Upper lobe of left lung (tissue), 4 donors: ENCODE measurements around the gene LGSN.
"Not testable (repeated sequence)": the region's sequence is repeated elsewhere in the genome, so short reads cannot be mapped to it uniquely, and the experiment has no call there.

Source experiments
- POLR2AphosphoS5 ChIP-seq, 2 donors: sonication (generic); formaldehyde crosslinking; IDR thresholded peaks; one replicate each; pipeline ENCODE4 v1.5.1; 2017; ENCODE audit warnings: antibody characterized with exemption in 2 of 2
- TF ChIP-seq, protein P1 (sequence below), 6 experiments: fragments of 450-650 bp in 4 of 6; fragments of 200-600 bp in 2 of 6; sonication (generic) in 2 of 6; IDR thresholded peaks; one replicate each; pipeline ENCODE4 v1.5.1; 2016 to 2019; ENCODE audit warnings: antibody characterized with exemption in 6 of 6

DNA sequence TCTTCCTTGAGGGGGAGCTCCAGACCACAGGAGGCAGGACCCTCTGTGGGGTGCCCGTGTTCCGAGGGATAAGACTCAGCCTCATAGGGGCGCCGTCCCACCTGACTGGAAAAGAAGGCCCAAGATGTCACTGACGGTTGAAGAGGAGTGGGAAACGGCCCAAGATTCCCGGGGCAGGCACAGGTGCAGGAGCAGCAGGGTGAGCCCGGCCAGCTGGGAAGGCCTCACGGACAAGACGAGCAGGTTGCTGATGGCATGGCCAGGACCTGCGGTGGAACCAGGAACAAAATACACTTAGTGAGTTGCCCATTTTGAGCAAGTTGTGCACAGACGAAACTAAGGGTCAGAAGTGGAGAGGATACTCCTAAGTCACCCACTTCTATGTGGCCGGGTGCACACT lies 89.8 kb downstream of the LGSN start:
- TF ChIP-seq, protein P1, sequence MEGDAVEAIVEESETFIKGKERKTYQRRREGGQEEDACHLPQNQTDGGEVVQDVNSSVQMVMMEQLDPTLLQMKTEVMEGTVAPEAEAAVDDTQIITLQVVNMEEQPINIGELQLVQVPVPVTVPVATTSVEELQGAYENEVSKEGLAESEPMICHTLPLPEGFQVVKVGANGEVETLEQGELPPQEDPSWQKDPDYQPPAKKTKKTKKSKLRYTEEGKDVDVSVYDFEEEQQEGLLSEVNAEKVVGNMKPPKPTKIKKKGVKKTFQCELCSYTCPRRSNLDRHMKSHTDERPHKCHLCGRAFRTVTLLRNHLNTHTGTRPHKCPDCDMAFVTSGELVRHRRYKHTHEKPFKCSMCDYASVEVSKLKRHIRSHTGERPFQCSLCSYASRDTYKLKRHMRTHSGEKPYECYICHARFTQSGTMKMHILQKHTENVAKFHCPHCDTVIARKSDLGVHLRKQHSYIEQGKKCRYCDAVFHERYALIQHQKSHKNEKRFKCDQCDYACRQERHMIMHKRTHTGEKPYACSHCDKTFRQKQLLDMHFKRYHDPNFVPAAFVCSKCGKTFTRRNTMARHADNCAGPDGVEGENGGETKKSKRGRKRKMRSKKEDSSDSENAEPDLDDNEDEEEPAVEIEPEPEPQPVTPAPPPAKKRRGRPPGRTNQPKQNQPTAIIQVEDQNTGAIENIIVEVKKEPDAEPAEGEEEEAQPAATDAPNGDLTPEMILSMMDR (IDR thresholded peaks at IDR 0.05), result not testable (repeated sequence)
- TF ChIP-seq POLR2AphosphoS5 (IDR thresholded peaks at IDR 0.05), result not testable (repeated sequence)
